Heart left ventricle (tissue), 13 donors: ENCODE measurements around the gene MRS2.

Experiments used
- CTCF ChIP-seq, 12 donors: fragments of 200-600 bp; sonication (generic) in 4 of 12; IDR thresholded peaks; one replicate each; pipeline versions ENCODE4 v1.5.0 to v1.8.0; 2018 to 2022; ENCODE audit warnings: antibody characterized with exemption in 12 of 12, mild to moderate bottlenecking in 5 of 12
- POLR2A ChIP-seq, 2 donors: fragments of 450-650 bp; IDR thresholded peaks; one replicate each; pipeline ENCODE4 v1.6.1; 2017; ENCODE audit warnings: antibody characterized with exemption in 2 of 2, mild to moderate bottlenecking in 2 of 2, moderate library complexity in 2 of 2
- donor health status: ischemic (EF 13 %, LVEDD 7.1; RV severe dilation, severe dysfunction).
- donor health status: DM: no; HTN: yes; CAD: no.
- donor health status: DM: no; HTN: no; CAD: no.
- donor health status: ischemic (EF 25% LVEDD 6.9; RV normal size, moderate dysfunction).
- donor health status: ischemic (EF 25% LVEDD 5.7; RV mildly dilated, moderate dysfunction).
- donor health status: ischemic (EF 35%, LVEDD 5.7; RV mildly dilated, moderate dysfunction).
- donor health status: nonischemic (EF 11% LVEDD 7.7; RV severe dilation, severe dysfunction).
- donor health status: DM: yes; HTN: yes; CAD: no.
- donor health status: PGD.
- donor health status: ischemic (EF 29% LVEDD 5.4; RV normal size, mild dysfunction).
- donor health status: nonischemic (EF 23%, LVEDD 6.1; RV moderate dilation, normal function).

GRCh38 chr6:24446670-24447069 lies 43.9 kb downstream of the MRS2 start:
- TF ChIP-seq CTCF (IDR thresholded peaks at IDR 0.05) (no peak), POLR2A (IDR thresholded peaks at IDR 0.05) (no peak)
